GM10248 (cell line): Measurements from ENCODE around the gene IGF2BP2.
"Not testable (repeated sequence)": the region's sequence is repeated elsewhere in the genome, so short reads cannot be mapped to it uniquely, and the experiment has no call there.

ENCODE experiments used
- CTCF ChIA-PET: fragments of 300-600 bp; sonication (Branson Sonifier 250); formaldehyde crosslinking; extraction: SDS; loops from one replicate; lab custom pipeline; 2021; ENCODE audit warnings: antibody characterized with exemption; lab: Yijun Ruan, JAX
- POLR2A ChIA-PET: fragments of 350-650 bp; sonication (Branson Sonifier 250); formaldehyde crosslinking; extraction: SDS; loops from one replicate; lab custom pipeline; 2020; ENCODE audit warnings: antibody characterized with exemption; lab: Yijun Ruan, JAX
- DNase-seq: peaks from one replicate; pipeline ENCODE4 v3.0.0; 2012; ENCODE audit errors: extremely low spot score
- TF ChIP-seq, protein P1 (sequence below): IDR thresholded peaks from 2 replicates; pipeline ENCODE4 v1.5.1; 2012; ENCODE audit warnings: mild to moderate bottlenecking, low read depth; ENCODE audit errors: extremely low read depth, missing control alignments, control extremely low read depth

Gene IGF2BP2

DNA sequence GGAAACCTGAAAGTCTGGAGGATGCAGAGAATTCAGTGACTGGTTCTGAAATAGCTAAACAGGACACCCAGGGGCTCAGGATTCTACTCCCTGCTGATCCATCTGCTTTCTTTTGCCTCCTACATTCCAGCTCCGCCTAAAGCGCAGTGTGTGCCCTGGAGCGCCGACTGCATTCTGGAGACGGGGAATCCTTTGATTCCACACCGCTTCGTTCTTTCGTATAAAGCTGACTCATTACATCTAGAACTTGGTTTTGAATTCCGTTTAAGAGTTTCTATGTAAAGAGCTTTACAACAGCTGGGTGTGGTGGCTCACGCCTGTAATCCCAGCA, 177.0 kb downstream of the IGF2BP2 start:
- no peak for DNase-seq
- ChIA-PET POLR2A (no interaction called here), CTCF (interaction anchor here (2.9 to 11.9 kb wide), 2 partner anchors 13 to 121 kb away, joined by 7 to 108 read pairs; no protein-coding TSS in a partner anchor)
- TF ChIP-seq, protein P1, sequence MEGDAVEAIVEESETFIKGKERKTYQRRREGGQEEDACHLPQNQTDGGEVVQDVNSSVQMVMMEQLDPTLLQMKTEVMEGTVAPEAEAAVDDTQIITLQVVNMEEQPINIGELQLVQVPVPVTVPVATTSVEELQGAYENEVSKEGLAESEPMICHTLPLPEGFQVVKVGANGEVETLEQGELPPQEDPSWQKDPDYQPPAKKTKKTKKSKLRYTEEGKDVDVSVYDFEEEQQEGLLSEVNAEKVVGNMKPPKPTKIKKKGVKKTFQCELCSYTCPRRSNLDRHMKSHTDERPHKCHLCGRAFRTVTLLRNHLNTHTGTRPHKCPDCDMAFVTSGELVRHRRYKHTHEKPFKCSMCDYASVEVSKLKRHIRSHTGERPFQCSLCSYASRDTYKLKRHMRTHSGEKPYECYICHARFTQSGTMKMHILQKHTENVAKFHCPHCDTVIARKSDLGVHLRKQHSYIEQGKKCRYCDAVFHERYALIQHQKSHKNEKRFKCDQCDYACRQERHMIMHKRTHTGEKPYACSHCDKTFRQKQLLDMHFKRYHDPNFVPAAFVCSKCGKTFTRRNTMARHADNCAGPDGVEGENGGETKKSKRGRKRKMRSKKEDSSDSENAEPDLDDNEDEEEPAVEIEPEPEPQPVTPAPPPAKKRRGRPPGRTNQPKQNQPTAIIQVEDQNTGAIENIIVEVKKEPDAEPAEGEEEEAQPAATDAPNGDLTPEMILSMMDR: no peak

DNA sequence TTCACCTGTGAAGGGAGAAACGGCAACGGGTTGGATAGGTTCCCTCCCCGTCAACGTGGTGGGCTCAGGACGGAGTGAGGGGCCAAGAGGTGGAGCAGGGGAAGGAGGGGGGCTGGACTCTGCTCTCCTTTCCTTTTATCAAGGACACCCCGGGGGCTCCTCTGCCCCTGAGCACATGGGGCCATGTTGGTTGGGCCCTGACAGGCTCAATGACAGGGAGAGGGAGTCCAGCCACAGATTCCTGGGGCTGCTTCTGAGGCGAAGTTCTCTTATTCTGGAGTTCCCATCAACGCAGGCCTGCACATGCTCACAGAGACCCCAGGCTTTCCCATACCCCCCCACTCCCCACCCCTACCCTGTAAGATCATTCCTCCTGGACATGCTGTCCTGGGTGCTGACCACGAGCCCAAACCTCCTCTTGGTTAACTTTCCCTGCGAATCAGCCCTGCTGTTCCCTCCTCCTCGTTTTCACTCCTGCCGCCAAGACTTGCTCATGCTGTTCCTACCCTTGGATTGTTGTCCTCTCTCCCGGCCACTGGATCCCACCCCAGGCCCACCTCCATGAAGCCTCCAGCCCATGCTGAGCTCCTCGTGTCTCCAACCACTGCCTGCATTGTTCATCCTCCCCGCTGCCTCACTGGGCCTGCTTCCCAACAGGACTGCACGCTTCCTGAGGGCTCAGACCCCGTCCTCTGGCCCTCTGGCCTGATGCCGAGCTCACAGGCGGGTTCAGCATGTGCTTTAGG, 177.5 kb downstream of the IGF2BP2 start:
- POLR2A ChIA-PET: no interaction called here
- CTCF ChIA-PET: interaction anchor here (2.9 to 11.9 kb wide), 2 partner anchors 14 to 121 kb away, joined by 7 to 108 read pairs; no protein-coding TSS in a partner anchor
- DNase-seq: no peak
- TF ChIP-seq, protein P1: no peak

DNA sequence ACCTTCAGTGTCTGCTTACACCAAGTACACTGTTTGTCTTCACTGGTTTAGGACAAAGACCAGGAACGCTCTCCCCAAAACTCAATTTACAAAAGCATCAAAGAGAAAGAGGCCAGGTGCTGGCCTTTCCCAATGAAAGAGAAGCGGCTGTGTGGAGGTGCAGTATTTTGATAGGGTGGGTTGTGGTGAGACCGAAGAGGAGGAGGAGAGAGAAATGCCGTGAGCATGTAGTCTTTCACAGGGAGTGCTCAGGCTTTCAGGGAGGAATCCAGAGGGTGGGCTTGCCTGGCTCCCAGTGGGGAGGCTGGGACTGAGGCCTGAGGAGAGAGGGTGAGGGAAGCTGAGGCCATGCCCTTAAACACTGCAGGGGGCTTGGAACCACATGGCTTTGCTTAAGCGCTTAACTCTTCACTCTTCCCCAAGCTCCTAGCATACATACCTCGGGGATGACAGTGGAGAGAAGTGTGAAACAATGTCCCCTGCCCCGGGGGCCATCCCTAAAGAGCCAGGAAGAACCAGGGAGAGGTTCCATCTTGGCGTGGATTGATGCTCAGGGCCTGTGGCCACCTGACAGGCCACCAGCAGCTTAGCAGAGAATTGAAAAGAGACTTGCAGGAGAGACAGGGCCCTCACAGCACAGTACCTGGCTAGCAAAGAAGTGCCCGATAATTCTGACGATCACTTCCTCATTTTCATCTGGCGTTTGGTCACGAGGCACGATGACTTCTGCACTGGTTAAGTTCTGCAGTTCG, 178.3 kb downstream of the IGF2BP2 start:
- DNase-seq: peak; percentile 43
- POLR2A ChIA-PET: interaction anchor here (0.5 kb wide), 1 partner anchor 266 kb away, joined by 5 read pairs; no protein-coding TSS in a partner anchor
- CTCF ChIA-PET: interaction anchor here (0.8 to 11.9 kb wide), 3 partner anchors 14 to 123 kb away, joined by 3 to 108 read pairs (median 3); no protein-coding TSS in a partner anchor
- TF ChIP-seq, protein P1: no peak

DNA sequence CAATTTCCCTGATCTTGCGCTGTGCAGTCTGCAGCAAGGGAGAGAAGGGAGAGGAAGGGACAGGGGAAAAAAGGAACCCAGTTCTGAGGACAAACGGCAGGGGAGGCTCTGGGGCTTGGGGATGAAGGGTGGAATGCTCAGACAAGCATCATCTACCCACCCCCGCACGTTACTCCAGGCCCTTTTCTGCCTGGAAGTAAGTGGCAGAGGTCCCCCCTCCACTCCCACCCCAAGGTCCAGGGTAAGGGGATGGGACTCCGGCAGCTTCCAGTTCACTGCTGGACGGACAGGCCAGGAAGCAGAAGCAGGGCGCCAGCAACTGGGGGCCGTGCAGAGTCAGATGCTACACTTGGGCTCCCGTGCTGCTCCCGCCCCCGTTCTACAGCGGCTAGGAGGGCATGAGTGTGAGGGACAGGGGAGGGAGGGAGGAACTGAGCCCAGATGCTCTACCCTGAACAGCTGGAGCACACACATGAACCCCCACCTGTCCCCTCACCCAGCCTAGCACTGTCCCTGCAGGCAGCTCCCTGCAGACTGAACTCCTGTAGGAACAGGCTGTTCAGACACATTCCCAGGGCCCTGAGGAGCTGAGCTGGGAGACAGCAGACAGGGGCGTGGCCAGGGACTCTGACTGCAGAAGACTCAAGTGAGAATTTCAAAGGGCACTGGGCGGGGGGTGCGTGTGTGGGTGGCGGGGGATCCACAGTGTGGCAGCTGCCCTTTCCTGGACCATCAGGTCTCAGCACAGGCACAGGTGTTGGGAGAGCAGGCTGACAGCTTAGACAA, 179.1 kb downstream of the IGF2BP2 start:
- no peak for DNase-seq
- POLR2A ChIA-PET: interaction anchor here (0.5 kb wide), 1 partner anchor 267 kb away, joined by 5 read pairs; no protein-coding TSS in a partner anchor
- CTCF ChIA-PET: interaction anchor here (0.8 to 11.9 kb wide), 3 partner anchors 15 to 123 kb away, joined by 3 to 108 read pairs (median 3); no protein-coding TSS in a partner anchor
- TF ChIP-seq, protein P1: no peak

DNA sequence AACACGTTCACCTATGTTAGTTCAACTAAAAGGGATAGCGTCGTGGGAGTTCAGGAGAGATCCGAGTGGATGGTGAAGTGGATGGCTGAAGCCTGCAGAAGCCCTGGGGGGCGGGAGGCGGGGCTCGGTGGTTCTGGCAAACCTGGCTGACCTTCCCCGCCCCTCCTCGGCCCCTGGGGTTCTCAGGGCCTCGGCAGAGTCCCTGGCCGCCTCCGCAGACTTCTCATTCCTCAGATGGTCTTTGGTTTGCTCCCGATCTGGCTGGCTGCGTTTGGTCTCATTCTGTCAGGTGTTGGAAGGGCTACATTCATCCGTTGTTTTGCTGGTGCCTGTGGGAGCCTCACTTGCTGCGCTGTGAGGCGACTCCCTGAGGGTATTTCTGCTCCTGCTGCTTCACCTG, 179.7 kb downstream of the IGF2BP2 start:
- POLR2A ChIA-PET, DNase-seq: not testable (repeated sequence)
- CTCF ChIA-PET: interaction anchor here (11.9 kb wide), 1 partner anchor 16 kb away, joined by 108 read pairs; no protein-coding TSS in a partner anchor

DNA sequence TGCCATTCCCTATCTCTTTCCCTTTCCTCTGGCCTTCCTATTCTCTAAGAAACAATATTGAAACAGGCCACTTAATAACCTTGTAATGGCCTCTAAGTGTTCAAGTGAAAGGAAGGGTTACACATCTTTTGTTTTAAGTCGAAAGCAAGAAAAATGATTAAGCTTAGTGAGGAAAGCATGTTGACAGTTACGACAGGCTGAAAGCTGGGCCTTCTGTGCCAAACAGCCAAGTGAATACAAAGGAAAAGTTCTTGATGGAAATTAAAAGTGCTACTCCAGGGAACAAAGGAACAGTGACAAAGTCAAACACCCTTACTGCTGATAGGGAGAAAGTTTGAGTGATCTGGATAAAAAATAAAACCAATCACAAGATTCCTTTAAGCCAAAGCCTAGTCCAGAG, 184.5 kb downstream of the IGF2BP2 start:
- ChIA-PET CTCF (interaction anchor here (1.1 kb wide), 1 partner anchor 20 kb away, joined by 4 read pairs; no protein-coding TSS in a partner anchor), POLR2A (no interaction called here)
- DNase-seq: no peak
- TF ChIP-seq, protein P1: no peak
